HepG2 (cell line): ENCODE measurements around the gene TTC31. TPM values are rescaled to one million over a fixed set of nuclear protein-coding genes. Genes with fewer than 3 reads are reported as not detected.

Experiments
- JUNB ChIP-seq: sonication (generic); formaldehyde crosslinking; IDR thresholded peaks from 2 replicates; pipeline ENCODE4 v1.8.0; 2022; ENCODE audit warnings: missing genetic modification reagents, mild to moderate bottlenecking, borderline replicate concordance
- MED8 ChIP-seq: sonication (generic); formaldehyde crosslinking; IDR thresholded peaks from 2 replicates; pipeline ENCODE4 v1.8.1; 2023; ENCODE audit warnings: mild to moderate bottlenecking, missing genetic modification reagents; ENCODE audit not compliant: insufficient replicate concordance
- MXD4 ChIP-seq: IDR thresholded peaks from 2 replicates; pipeline ENCODE4 v1.6.1; 2016; ENCODE audit warnings: mild to moderate bottlenecking, missing biosample characterization, missing genetic modification reagents
- NAIF1 ChIP-seq: sonication (generic); formaldehyde crosslinking; IDR thresholded peaks from 2 replicates; pipeline ENCODE4 v1.5.0; 2020; ENCODE audit warnings: mild to moderate bottlenecking, missing genetic modification reagents, borderline replicate concordance
- NFKBIZ ChIP-seq: IDR thresholded peaks from 2 replicates; pipeline ENCODE4 v1.6.1; 2018; ENCODE audit warnings: missing genetic modification reagents, missing compliant biosample characterization
- NR1H2 ChIP-seq: sonication (generic); formaldehyde crosslinking; IDR thresholded peaks from 2 replicates; pipeline ENCODE4 v1.8.1; 2022; ENCODE audit warnings: low read depth, missing genetic modification reagents, borderline replicate concordance
- RFXAP ChIP-seq: sonication (generic); formaldehyde crosslinking; IDR thresholded peaks from 2 replicates; pipeline ENCODE4 v1.4.0; 2020; ENCODE audit warnings: missing genetic modification reagents, borderline replicate concordance
- SKI ChIP-seq: fragments of 450-650 bp; IDR thresholded peaks from one replicate; pipeline ENCODE4 v1.6.1; 2018; ENCODE audit warnings: mild to moderate bottlenecking; ENCODE audit not compliant: partially characterized antibody
- TAF15 ChIP-seq: fragments of 200-400 bp; formaldehyde crosslinking; IDR thresholded peaks from one replicate; pipeline ENCODE4 v1.6.1; 2018; ENCODE audit warnings: mild to moderate bottlenecking, low read depth, low read length; ENCODE audit not compliant: poor library complexity, severe bottlenecking
- ZNF138 ChIP-seq: sonication (generic); formaldehyde crosslinking; IDR thresholded peaks from 2 replicates; pipeline ENCODE4 v1.5.0; 2020; ENCODE audit warnings: mild to moderate bottlenecking, low read depth, missing genetic modification reagents
- ZNF234 ChIP-seq: sonication (generic); formaldehyde crosslinking; conservative IDR thresholded peaks from 2 replicates; pipeline ENCODE4 v1.5.1; 2020; ENCODE audit warnings: mild to moderate bottlenecking, missing genetic modification reagents
- ZNF562 ChIP-seq: sonication (generic); formaldehyde crosslinking; IDR thresholded peaks from 2 replicates; pipeline ENCODE4 v1.8.0; 2022; ENCODE audit warnings: missing genetic modification reagents, borderline replicate concordance
- ZNF589 ChIP-seq: sonication (generic); formaldehyde crosslinking; conservative IDR thresholded peaks from 2 replicates; pipeline ENCODE4 v1.8.0; 2022; ENCODE audit warnings: mild to moderate bottlenecking, moderate library complexity, missing genetic modification reagents
- ZNF629 ChIP-seq: sonication (generic); formaldehyde crosslinking; conservative IDR thresholded peaks from 2 replicates; pipeline ENCODE4 v1.5.0; 2020; ENCODE audit warnings: missing genetic modification reagents
- ZSCAN12 ChIP-seq: sonication (generic); formaldehyde crosslinking; IDR thresholded peaks from 2 replicates; pipeline ENCODE4 v1.9.0; 2021; ENCODE audit warnings: mild to moderate bottlenecking, missing genetic modification reagents
- polyA plus RNA-seq, 8 experiments: library from polyadenylated mRNA; depleted of rRNA in 3 of 8; stranded (reverse) in 7 of 8; unstranded in 1 of 8; fragments of >200 nt; fragmentation: Illumina TruSeq in 4 of 8; extraction: Trizol in 4 of 8; gene quantifications; 2 replicates each; pipeline versions ENCODE4 v1.2.1 to v1.2.3, GENCODE V29; 2011 to 2016; ENCODE audit warnings: low read depth in 4 of 8, missing spikeins in 1 of 8, mixed read lengths in 1 of 8; ENCODE audit not compliant: insufficient read depth in 1 of 8
- total RNA-seq, 5 experiments: library from RNA; depleted of rRNA; stranded (reverse); fragments of >200 nt; fragmentation: Illumina TruSeq; extraction: Trizol; gene quantifications; 2 replicates each; pipeline ENCODE4 v1.2.3, GENCODE V29; 2016; ENCODE audit warnings: low read depth in 1 of 5
- TF ChIP-seq, protein P1 (sequence below): sonication (generic); formaldehyde crosslinking; IDR thresholded peaks from 2 replicates; pipeline ENCODE4 v1.5.0; 2020; ENCODE audit warnings: mild to moderate bottlenecking, missing genetic modification reagents, moderate library complexity
- TF ChIP-seq, protein P2 (sequence below): sonication (generic); formaldehyde crosslinking; IDR thresholded peaks from 2 replicates; pipeline ENCODE4 v1.5.0; 2020; ENCODE audit warnings: mild to moderate bottlenecking, missing genetic modification reagents, borderline replicate concordance
- TF ChIP-seq, protein P3 (sequence below): sonication (generic); formaldehyde crosslinking; IDR thresholded peaks from 2 replicates; pipeline ENCODE4 v1.5.0; 2020; ENCODE audit warnings: missing genetic modification reagents
- TF ChIP-seq, protein P4 (sequence below): sonication (generic); formaldehyde crosslinking; IDR thresholded peaks from 2 replicates; pipeline ENCODE4 v1.4.0; 2020; ENCODE audit warnings: missing genetic modification reagents, borderline replicate concordance
- TF ChIP-seq, protein P5 (sequence below): sonication (generic); formaldehyde crosslinking; IDR thresholded peaks from 2 replicates; pipeline ENCODE4 v1.8.1; 2023; ENCODE audit warnings: mild to moderate bottlenecking, inconsistent platforms, moderate library complexity, missing genetic modification reagents, borderline replicate concordance

TTC31 gene
- total and polyA plus RNA-seq, 2 of the 13 experiments (the other 11 are each of a cell fraction or from before 2014, with no cell fraction given): 28.3 to 39.5 TPM

DNA sequence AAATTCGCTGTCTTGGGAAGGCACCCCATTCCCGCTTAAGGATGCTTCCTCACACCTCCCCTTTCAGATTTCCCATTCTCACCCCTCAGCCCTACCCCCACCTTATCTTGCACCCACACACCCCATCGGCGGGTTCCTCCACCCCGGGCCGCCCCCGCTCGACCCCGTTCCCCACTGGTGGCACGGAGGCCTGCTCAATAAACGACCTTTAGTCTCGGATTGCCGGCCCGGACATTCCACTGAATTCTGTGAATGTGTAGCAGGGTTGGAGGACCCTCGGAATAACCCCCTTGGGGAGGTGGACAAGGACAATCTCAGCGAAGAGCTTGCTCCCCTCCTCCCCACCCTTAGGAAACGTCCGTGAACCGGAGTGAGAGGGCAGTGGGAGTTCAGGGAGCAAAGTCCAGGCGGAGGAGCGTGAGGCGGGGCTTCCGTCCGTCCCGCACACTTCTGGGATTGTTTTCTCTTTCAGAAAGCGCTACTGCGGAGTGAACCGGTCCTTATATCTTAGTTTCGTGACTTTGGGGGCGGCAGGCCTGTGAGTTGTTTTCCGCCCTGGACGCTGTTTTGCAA, 19.4 kb downstream of the TTC31 start (continued):
- TF ChIP-seq, protein P1, sequence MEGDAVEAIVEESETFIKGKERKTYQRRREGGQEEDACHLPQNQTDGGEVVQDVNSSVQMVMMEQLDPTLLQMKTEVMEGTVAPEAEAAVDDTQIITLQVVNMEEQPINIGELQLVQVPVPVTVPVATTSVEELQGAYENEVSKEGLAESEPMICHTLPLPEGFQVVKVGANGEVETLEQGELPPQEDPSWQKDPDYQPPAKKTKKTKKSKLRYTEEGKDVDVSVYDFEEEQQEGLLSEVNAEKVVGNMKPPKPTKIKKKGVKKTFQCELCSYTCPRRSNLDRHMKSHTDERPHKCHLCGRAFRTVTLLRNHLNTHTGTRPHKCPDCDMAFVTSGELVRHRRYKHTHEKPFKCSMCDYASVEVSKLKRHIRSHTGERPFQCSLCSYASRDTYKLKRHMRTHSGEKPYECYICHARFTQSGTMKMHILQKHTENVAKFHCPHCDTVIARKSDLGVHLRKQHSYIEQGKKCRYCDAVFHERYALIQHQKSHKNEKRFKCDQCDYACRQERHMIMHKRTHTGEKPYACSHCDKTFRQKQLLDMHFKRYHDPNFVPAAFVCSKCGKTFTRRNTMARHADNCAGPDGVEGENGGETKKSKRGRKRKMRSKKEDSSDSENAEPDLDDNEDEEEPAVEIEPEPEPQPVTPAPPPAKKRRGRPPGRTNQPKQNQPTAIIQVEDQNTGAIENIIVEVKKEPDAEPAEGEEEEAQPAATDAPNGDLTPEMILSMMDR (CRISPR knock-in tag): no peak
- TF ChIP-seq NR1H2 (CRISPR knock-in tag): 0 out of 2 replicates have a peak, but pooled peaks have one; percentile 19
- peak; percentile 69; the same call in 1 of the 2 replicates for TF ChIP-seq NFKBIZ (CRISPR knock-in tag)
- TF ChIP-seq, protein P2, sequence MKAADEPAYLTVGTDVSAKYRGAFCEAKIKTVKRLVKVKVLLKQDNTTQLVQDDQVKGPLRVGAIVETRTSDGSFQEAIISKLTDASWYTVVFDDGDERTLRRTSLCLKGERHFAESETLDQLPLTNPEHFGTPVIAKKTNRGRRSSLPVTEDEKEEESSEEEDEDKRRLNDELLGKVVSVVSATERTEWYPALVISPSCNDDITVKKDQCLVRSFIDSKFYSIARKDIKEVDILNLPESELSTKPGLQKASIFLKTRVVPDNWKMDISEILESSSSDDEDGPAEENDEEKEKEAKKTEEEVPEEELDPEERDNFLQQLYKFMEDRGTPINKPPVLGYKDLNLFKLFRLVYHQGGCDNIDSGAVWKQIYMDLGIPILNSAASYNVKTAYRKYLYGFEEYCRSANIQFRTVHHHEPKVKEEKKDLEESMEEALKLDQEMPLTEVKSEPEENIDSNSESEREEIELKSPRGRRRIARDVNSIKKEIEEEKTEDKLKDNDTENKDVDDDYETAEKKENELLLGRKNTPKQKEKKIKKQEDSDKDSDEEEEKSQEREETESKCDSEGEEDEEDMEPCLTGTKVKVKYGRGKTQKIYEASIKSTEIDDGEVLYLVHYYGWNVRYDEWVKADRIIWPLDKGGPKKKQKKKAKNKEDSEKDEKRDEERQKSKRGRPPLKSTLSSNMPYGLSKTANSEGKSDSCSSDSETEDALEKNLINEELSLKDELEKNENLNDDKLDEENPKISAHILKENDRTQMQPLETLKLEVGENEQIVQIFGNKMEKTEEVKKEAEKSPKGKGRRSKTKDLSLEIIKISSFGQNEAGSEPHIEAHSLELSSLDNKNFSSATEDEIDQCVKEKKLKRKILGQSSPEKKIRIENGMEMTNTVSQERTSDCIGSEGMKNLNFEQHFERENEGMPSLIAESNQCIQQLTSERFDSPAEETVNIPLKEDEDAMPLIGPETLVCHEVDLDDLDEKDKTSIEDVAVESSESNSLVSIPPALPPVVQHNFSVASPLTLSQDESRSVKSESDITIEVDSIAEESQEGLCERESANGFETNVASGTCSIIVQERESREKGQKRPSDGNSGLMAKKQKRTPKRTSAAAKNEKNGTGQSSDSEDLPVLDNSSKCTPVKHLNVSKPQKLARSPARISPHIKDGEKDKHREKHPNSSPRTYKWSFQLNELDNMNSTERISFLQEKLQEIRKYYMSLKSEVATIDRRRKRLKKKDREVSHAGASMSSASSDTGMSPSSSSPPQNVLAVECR (CRISPR knock-in tag): no peak
- peak; percentile 21; the same call in 1 of the 2 replicates for TF ChIP-seq ZNF138
- peak; percentile 54; the same call in 1 of the 2 replicates for TF ChIP-seq RFXAP
- peak; percentile 46; the same call in 1 of the 2 replicates for TF ChIP-seq NAIF1 (CRISPR knock-in tag)
- no peak for TF ChIP-seq ZSCAN12 (CRISPR knock-in tag)
- TF ChIP-seq, protein P3, sequence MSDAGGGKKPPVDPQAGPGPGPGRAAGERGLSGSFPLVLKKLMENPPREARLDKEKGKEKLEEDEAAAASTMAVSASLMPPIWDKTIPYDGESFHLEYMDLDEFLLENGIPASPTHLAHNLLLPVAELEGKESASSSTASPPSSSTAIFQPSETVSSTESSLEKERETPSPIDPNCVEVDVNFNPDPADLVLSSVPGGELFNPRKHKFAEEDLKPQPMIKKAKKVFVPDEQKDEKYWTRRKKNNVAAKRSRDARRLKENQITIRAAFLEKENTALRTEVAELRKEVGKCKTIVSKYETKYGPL (CRISPR knock-in tag): no peak
- TF ChIP-seq, protein P4, sequence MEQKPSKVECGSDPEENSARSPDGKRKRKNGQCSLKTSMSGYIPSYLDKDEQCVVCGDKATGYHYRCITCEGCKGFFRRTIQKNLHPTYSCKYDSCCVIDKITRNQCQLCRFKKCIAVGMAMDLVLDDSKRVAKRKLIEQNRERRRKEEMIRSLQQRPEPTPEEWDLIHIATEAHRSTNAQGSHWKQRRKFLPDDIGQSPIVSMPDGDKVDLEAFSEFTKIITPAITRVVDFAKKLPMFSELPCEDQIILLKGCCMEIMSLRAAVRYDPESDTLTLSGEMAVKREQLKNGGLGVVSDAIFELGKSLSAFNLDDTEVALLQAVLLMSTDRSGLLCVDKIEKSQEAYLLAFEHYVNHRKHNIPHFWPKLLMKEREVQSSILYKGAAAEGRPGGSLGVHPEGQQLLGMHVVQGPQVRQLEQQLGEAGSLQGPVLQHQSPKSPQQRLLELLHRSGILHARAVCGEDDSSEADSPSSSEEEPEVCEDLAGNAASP (CRISPR knock-in tag): peak; percentile 96
- TF ChIP-seq ZNF234 (CRISPR knock-in tag): no peak
- TF ChIP-seq ZNF629 (CRISPR knock-in tag): peak; percentile 46; the same call in 1 of the 2 replicates
- no peak for TF ChIP-seq JUNB (CRISPR knock-in tag)
- TF ChIP-seq, protein P5, sequence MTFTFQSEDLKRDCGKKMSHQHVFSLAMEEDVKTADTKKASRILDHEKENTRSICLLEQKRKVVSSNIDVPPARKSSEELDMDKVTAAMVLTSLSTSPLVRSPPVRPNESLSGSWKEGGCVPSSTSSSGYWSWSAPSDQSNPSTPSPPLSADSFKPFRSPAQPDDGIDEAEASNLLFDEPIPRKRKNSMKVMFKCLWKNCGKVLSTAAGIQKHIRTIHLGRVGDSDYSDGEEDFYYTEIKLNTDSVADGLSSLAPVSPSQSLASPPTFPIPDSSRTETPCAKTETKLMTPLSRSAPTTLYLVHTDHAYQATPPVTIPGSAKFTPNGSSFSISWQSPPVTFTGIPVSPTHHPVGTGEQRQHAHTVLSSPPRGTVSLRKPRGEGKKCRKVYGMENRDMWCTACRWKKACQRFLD (CRISPR knock-in tag): no peak
- TF ChIP-seq TAF15: no peak
- TF ChIP-seq MED8 (CRISPR knock-in tag): no peak
- TF ChIP-seq MXD4 (CRISPR knock-in tag): no peak; the same call in 1 of the 2 replicates
- peak; percentile 89 for TF ChIP-seq SKI
- peak; percentile 80 for TF ChIP-seq ZNF589 (CRISPR knock-in tag)
- TF ChIP-seq ZNF562 (CRISPR knock-in tag): no peak
